Osteoblast (primary cell): ENCODE measurements around the gene MYO1F. TPM values are rescaled to one million over a fixed set of nuclear protein-coding genes. Genes with fewer than 3 reads are reported as not detected.

Experiments
- DNase-seq: peaks from one replicate; pipeline ENCODE4 v3.0.0; 2011; ENCODE audit warnings: low spot score, mixed read lengths; ENCODE audit not compliant: insufficient read length; ENCODE audit errors: missing footprints
- H2AFZ ChIP-seq: 2 replicates; pipeline ENCODE4 v1.6.0; 2011; ENCODE audit warnings: mild to moderate bottlenecking, low read length
- H3K27ac ChIP-seq: 2 replicates; pipeline ENCODE4 v1.5.1; 2011; ENCODE audit warnings: mild to moderate bottlenecking, low read depth, low read length, moderate library complexity
- H3K27me3 ChIP-seq: 2 replicates; pipeline ENCODE4 v1.6.0; 2012; ENCODE audit warnings: mild to moderate bottlenecking, control low read depth, inconsistent platforms, low read length, moderate library complexity; ENCODE audit not compliant: insufficient read depth
- H3K36me3 ChIP-seq: 2 replicates; pipeline ENCODE4 v1.5.1; 2011; ENCODE audit warnings: mild to moderate bottlenecking, low read length, control low read depth, moderate library complexity; ENCODE audit not compliant: insufficient read depth
- H3K4me1 ChIP-seq: 2 replicates; pipeline ENCODE4 v1.5.1; 2011; ENCODE audit warnings: mild to moderate bottlenecking, low read length, control low read depth, moderate library complexity; ENCODE audit not compliant: insufficient read depth
- H3K4me2 ChIP-seq: 2 replicates; pipeline ENCODE4 v1.6.0; 2011; ENCODE audit warnings: mild to moderate bottlenecking, low read length; ENCODE audit not compliant: insufficient read depth
- H3K4me3 ChIP-seq: fragments of 200-600 bp; sonication (generic); 3 replicates; pipeline ENCODE4 v1.5.1; 2012; ENCODE audit warnings: mild to moderate bottlenecking, low read length, inconsistent platforms; ENCODE audit not compliant: insufficient read depth
- H3K79me2 ChIP-seq: 2 replicates; pipeline ENCODE4 v1.6.0; 2012; ENCODE audit warnings: mild to moderate bottlenecking, low read length, control low read depth, inconsistent platforms; ENCODE audit not compliant: insufficient read depth
- H3K9me3 ChIP-seq: 2 replicates; pipeline ENCODE4 v1.5.1; 2011; ENCODE audit warnings: low read depth, low read length, control low read depth
- H4K20me1 ChIP-seq: 2 replicates; pipeline ENCODE4 v1.6.0; 2012; ENCODE audit warnings: mild to moderate bottlenecking, low read length, control low read depth; ENCODE audit not compliant: insufficient read depth
- CTCF ChIP-seq: IDR thresholded peaks from 2 replicates; pipeline ENCODE4 v1.5.1; 2011; ENCODE audit warnings: mild to moderate bottlenecking, low read depth, low read length, moderate library complexity; ENCODE audit errors: extremely low read depth
- total RNA-seq: library from RNA; depleted of rRNA; stranded (reverse); fragments of >200 nt; gene quantifications from 2 replicates; pipeline ENCODE4 v1.2.3, GENCODE V29; 2012

MYO1F gene
- total RNA-seq, 1 donor, result 0.72 TPM

DNA sequence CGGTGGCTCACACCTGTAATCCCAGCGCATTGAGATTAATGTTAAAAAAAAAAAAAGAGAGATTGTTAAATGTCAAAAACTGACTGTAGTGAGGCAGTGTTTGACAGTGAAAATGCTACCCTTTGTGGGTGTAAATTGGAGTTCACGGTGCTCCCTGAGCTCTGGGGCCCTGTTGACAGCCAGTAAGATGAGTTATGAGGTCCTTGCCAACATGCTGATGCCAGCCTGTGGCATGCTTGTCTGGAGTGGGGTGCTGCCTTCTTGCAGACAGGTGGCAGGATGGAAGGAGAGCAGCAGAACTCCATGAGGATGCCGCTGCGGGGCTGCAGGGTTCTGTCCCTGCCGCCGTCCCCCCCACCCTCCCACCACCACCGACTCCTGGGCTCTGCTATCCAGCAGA, 100.7 kb downstream of the MYO1F start:
- H3K27me3 ChIP-seq, result no peaks in the 10 kb centered on the region
- H3K4me3 ChIP-seq, result no peak overlapping the region
- TF ChIP-seq CTCF, result no peak
- peaks cover 68% of the 10 kb centered on the region for H3K36me3 ChIP-seq
- no peaks in the 10 kb centered on the region for H3K4me1 ChIP-seq
- no peak overlapping the region for H3K27ac ChIP-seq
- no peaks in the 10 kb centered on the region for H3K9me3 ChIP-seq
- DNase-seq, result no peak
- peaks cover 41% of the 10 kb centered on the region for H4K20me1 ChIP-seq
- H3K79me2 ChIP-seq, result peaks cover 79% of the 10 kb centered on the region
- no peak overlapping the region for H3K4me2 ChIP-seq
- H2AFZ ChIP-seq, result no peak overlapping the region

DNA sequence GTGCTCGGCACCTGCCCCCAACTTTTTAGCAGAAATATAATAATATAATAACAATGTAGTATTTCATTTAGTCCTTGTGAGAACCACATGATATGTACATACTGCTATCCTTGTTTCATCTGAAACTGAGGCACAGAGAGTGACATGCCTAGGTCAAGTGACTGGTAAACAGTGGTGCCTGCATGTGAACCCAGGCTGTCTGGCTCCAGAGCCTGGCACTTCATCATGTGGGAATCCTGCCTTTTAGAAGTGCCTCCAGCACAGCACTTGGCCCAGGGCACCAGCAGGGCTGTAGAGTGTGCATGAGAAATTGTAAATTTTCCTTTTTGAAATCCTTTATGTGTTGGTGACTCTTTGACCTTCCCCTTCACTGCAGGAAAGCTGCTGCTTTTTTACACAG, 102.2 kb downstream of the MYO1F start:
- peaks cover 76% of the 10 kb centered on the region for H3K79me2 ChIP-seq
- no peaks in the 10 kb centered on the region for H3K27me3 ChIP-seq
- no peak for TF ChIP-seq CTCF
- H2AFZ ChIP-seq, result no peak overlapping the region
- no peaks in the 10 kb centered on the region for H3K4me1 ChIP-seq
- H3K4me2 ChIP-seq, result no peak overlapping the region
- peaks cover 28% of the 10 kb centered on the region for H4K20me1 ChIP-seq
- H3K27ac ChIP-seq, result no peak overlapping the region
- no peak for DNase-seq
- no peaks in the 10 kb centered on the region for H3K9me3 ChIP-seq
- no peak overlapping the region for H3K4me3 ChIP-seq
- H3K36me3 ChIP-seq, result peaks cover 79% of the 10 kb centered on the region

DNA sequence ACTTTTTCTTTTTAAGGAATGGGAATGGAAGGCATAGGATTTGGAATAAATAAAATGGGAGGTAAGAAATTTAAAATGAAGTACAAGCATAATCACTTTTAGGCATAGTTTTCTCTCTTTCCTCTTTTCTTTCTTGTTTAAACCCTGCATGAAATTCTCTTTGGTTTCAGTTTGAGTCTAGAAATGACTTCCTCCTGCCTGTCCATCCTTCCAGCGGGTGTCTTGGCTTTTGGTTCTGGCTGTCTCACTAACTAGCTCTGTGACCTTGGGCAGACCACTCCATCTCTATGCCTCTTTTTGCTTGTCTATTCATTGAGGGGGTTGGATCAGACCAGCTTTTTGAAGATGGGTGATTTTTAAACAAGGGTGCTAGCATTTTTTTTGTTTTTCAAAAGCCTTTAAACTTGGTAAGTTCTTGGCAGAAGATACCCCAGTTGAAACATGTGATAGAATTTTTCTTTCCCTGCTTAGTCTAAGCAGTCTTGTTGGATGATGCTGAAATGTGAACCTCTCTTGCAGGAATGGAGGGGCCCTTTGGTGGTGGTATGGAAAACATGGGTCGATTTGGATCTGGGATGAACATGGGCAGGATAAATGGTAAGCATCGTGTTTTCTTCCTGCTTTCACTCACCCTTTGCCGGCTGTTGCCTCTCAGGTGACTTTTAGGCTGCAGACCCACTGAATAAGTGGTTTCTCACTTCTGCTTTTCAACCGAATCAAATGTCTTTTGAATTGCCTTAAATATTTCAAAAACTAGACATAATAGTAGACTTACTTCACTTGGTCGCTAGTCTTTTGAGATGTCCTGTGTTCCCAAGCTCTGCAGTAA, 103.4 kb downstream of the MYO1F start:
- Histone ChIP-seq H3K27me3 (no peaks in the 10 kb centered on the region), H2AFZ (no peak overlapping the region), H3K4me2 (no peak overlapping the region), H3K79me2 (peaks cover 79% of the 10 kb centered on the region), H3K9me3 (no peaks in the 10 kb centered on the region), H3K36me3 (peaks cover 86% of the 10 kb centered on the region), H4K20me1 (peaks cover 38% of the 10 kb centered on the region), H3K4me3 (no peak overlapping the region), H3K27ac (no peak overlapping the region), H3K4me1 (no peaks in the 10 kb centered on the region)
- DNase-seq, result no peak
- TF ChIP-seq CTCF, result no peak

Other genes with a start within 250 kb of the MYO1F start
- 0.59 TPM in 1 of 2 replicates, not detected in the other for gene KANK3, start 234.2 kb downstream of the MYO1F start, total RNA-seq
- 1.1 and 1.2 TPM in 2 replicates for gene ANGPTL4, start 213.3 kb downstream of the MYO1F start, total RNA-seq
- gene RAB11B, start 187.1 kb downstream of the MYO1F start, total RNA-seq, result 24.2 and 28.3 TPM in 2 replicates
- 69.8 and 72.5 TPM in 2 replicates for gene MARCHF2, start 164.1 kb downstream of the MYO1F start, total RNA-seq
- 37.7 and 39.4 TPM in 2 replicates for gene HNRNPM, start 132.5 kb downstream of the MYO1F start, total RNA-seq
- gene PRAM1, start 74.8 kb downstream of the MYO1F start, total RNA-seq, result under 0.01 TPM in 1 of 2 replicates, not detected in the other
- gene ZNF414, start 63.3 kb downstream of the MYO1F start, total RNA-seq, result 2.9 and 6.9 TPM in 2 replicates
- 49.6 and 56.3 TPM in 2 replicates for gene ADAMTS10, start 33.3 kb upstream of the MYO1F start, total RNA-seq
- gene NFILZ, start 53.2 kb upstream of the MYO1F start, total RNA-seq, result not detected in 2 replicates
- gene ACTL9, start 121.4 kb upstream of the MYO1F start, total RNA-seq, result not detected in 2 replicates
- gene OR2Z1, start 144.2 kb upstream of the MYO1F start, total RNA-seq, result not detected in 2 replicates